Skeletal muscle tissue (tissue), 4 donors: ENCODE measurements around the gene PITPNC1. TPM values are rescaled to one million over a fixed set of nuclear protein-coding genes. Genes with fewer than 3 reads are reported as not detected.

Experiments used
- H3K27ac ChIP-seq: one replicate; pipeline ENCODE4 v1.7.0; 2013; ENCODE audit warnings: mild to moderate bottlenecking, low read depth, low read length, inconsistent platforms
- H3K27me3 ChIP-seq, 3 donors: one replicate each; pipeline ENCODE4 v1.7.0; 2013; ENCODE audit warnings: low read length in 3 of 3; ENCODE audit not compliant: control insufficient read depth in 3 of 3, insufficient read depth in 3 of 3
- H3K36me3 ChIP-seq, 3 donors: one replicate each; pipeline ENCODE4 v1.7.0; 2013; ENCODE audit warnings: low read length in 3 of 3; ENCODE audit not compliant: control insufficient read depth in 3 of 3, insufficient read depth in 3 of 3
- H3K4me1 ChIP-seq, 3 donors: one replicate each; pipeline ENCODE4 v1.7.0; 2013; ENCODE audit warnings: low read length in 3 of 3, mild to moderate bottlenecking in 3 of 3; ENCODE audit not compliant: control insufficient read depth in 3 of 3, insufficient read depth in 3 of 3
- H3K4me3 ChIP-seq, 3 donors: one replicate each; pipeline ENCODE4 v1.7.0; 2013; ENCODE audit warnings: low read length in 3 of 3
- H3K9ac ChIP-seq, 3 donors: one replicate each; pipeline ENCODE4 v1.7.0; 2013; ENCODE audit warnings: low read length in 3 of 3, mild to moderate bottlenecking in 3 of 3, moderate library complexity in 2 of 3, low read depth in 1 of 3
- H3K9me3 ChIP-seq, 3 donors: one replicate each; pipeline ENCODE4 v1.7.0; 2013; ENCODE audit warnings: low read length in 3 of 3; ENCODE audit not compliant: control insufficient read depth in 3 of 3
- total RNA-seq: library from RNA; depleted of rRNA; stranded (reverse); fragments of >200 nt; gene quantifications from one replicate; pipeline ENCODE4 v1.2.3, GENCODE V29; 2014
- donor health status: Osteomylitis.

Gene PITPNC1
- total RNA-seq, 1 donor from 2014 or later = 9.4 TPM

DNA sequence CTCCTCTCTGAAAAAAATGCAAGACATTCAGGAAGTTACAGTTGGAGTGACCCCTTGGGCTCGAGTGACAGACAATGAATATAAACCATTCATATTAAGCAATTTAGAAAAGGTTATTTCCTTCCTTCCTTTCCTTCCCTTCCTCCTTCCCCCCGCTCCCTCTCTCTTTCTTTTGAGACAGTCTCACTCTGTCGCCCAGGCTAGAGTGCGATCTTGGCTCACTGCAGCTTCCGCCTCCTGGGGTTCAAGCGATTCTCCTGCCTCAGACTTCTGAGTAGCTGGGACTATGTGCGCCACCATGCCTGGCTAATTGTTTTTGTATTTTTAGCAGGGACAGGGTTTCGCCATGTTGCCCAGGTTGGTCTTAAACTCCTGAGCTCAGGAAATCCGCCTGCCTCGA lies 23.9 kb upstream of the PITPNC1 start:
- Histone ChIP-seq H3K4me1 (peaks cover 0 to 3% (median 0%) of the 10 kb centered on the region in 3 donors), H3K36me3 (peaks cover 28 to 52% (median 49%) of the 10 kb centered on the region in 3 donors), H3K9me3 (no peaks in the 10 kb centered on the region), H3K4me3 (no peak overlapping the region), H3K9ac (no peak overlapping the region), H3K27ac (no peak overlapping the region), H3K27me3 (no peaks in the 10 kb centered on the region)

GRCh38 chr17:67353929-67354574 lies 23.0 kb upstream of the PITPNC1 start:
- Histone ChIP-seq H3K9me3 (no peaks in the 10 kb centered on the region), H3K4me1 (peaks cover 0 to 8% (median 3%) of the 10 kb centered on the region in 3 donors), H3K36me3 (peaks cover 23 to 46% (median 42%) of the 10 kb centered on the region in 3 donors), H3K9ac (no peak overlapping the region), H3K27me3 (no peaks in the 10 kb centered on the region), H3K4me3 (no peak overlapping the region), H3K27ac (no peak overlapping the region)

GRCh38 chr17:67358612-67359011 lies 18.5 kb upstream of the PITPNC1 start:
- no peak overlapping the region for H3K27ac ChIP-seq
- H3K27me3 ChIP-seq = no peaks in the 10 kb centered on the region
- peaks cover 11 to 24% (median 15%) of the 10 kb centered on the region in 3 donors for H3K36me3 ChIP-seq
- H3K9me3 ChIP-seq = no peaks in the 10 kb centered on the region
- peak overlapping the region in 1 of 3 donors; percentile 40 for H3K9ac ChIP-seq
- peaks cover 16 to 42% (median 30%) of the 10 kb centered on the region in 3 donors for H3K4me1 ChIP-seq
- H3K4me3 ChIP-seq = no peak overlapping the region

- Histone ChIP-seq H3K9ac (no peak overlapping the region), H3K27me3 (no peaks in the 10 kb centered on the region), H3K36me3 (peaks cover 2 to 19% (median 8%) of the 10 kb centered on the region in 3 donors), H3K4me1 (peaks cover 27 to 55% (median 46%) of the 10 kb centered on the region in 3 donors), H3K4me3 (peak overlapping the region in 1 of 3 donors; percentile 28), H3K27ac (no peak overlapping the region), H3K9me3 (no peaks in the 10 kb centered on the region)
Measured at GRCh38 chr17:67359960-67360791, 16.9 kb upstream of the PITPNC1 start.

DNA sequence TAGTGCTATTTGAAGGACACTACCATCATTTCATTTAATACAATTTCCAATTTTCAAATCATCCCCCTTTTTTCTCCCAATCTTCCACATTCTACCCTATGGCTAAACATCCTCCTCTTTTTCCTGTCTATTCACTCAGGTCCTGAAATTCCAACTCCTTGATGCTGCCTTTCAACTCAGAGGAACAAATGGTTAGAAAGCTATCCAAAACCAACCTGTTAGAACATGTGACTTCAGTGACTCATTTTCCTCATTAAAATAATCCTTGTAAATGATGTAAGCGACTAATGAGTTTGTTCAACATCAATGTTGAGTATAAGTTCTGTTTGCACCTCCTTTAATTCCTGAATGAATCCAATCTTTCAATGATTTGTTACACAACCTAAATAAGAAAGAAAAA lies 16.2 kb upstream of the PITPNC1 start:
- no peaks in the 10 kb centered on the region for H3K9me3 ChIP-seq
- H3K4me1 ChIP-seq = peaks cover 32 to 62% (median 48%) of the 10 kb centered on the region in 3 donors
- H3K27ac ChIP-seq = no peak overlapping the region
- H3K9ac ChIP-seq = no peak overlapping the region
- peaks cover under 1 to 16% (median 6%) of the 10 kb centered on the region in 3 donors for H3K36me3 ChIP-seq
- peak overlapping the region in 1 of 3 donors; percentile 28 for H3K4me3 ChIP-seq
- H3K27me3 ChIP-seq = no peaks in the 10 kb centered on the region

DNA sequence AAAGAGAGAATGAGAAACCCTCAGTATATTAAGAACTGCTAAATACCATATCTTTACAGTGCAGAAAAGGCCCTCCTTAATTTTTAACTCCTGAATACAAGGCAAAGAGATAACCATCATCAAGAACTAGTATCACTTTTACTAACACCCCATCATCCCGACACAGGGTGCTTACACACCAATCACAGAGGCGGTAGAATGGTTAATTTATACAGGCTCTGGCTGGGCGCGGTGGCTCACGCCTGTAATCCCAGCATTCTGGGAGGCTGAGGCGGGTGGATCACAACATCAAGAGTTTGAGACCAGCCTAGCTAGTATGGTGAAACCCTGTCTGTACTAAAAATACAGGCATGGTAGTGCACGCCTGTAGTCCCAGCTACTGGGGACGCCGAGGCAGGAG lies 14.9 kb upstream of the PITPNC1 start:
- H3K36me3 ChIP-seq = peaks cover 2 to 8% (median 3%) of the 10 kb centered on the region in 3 donors
- H3K27me3 ChIP-seq = no peaks in the 10 kb centered on the region
- H3K9me3 ChIP-seq = no peaks in the 10 kb centered on the region
- H3K4me3 ChIP-seq = no peak overlapping the region
- H3K27ac ChIP-seq = no peak overlapping the region
- H3K4me1 ChIP-seq = peaks cover 32 to 64% (median 48%) of the 10 kb centered on the region in 3 donors
- H3K9ac ChIP-seq = no peak overlapping the region

DNA sequence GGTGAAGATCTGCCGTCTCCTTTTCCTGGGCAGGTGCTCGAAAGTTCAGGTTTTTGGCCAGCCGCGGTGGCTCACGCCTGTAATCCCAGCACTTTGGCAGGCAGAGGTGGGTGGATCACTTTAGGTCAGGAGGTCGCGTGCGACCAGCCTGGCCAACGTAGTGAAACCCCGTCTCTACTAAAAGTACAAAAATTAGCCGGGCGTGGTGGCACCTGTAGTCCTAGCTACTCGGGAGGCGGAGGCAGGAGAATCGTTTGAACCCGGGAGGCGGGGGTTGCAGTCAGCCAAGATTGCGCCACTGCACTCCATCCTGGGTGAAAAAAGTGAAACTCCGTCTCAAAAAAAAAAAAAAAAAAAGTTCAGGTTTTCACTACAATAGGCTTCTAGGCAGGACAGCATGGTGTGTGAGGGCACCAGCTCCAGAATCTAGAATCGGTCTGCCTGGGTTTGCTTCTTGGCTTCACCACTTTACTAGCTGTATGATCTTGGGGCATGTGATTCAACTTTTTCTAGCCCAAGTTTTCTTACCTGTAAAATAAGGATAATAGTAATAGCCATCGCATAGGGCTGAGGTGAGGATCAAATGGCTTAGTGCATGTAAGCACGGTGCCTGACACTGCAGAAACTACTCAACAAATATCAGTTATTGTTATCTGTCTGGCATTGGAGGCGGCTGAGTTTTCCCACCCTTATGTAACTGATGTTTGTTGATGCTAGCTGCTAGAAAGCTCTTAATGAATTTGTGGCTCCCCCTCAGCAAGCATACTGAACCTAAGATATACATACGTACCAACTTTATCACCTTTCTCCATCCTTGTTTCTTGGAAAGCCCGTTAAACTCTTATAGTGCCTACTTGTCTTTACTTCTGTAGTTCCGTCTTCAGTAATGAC lies 12.0 kb upstream of the PITPNC1 start:
- peaks cover 0 to 4% (median 3%) of the 10 kb centered on the region in 3 donors for H3K36me3 ChIP-seq
- no peaks in the 10 kb centered on the region for H3K27me3 ChIP-seq
- no peaks in the 10 kb centered on the region for H3K9me3 ChIP-seq
- H3K4me3 ChIP-seq = peak overlapping the region; percentile 90 to 96 (median 94)
- H3K27ac ChIP-seq = peak overlapping the region; percentile 95
- peak overlapping the region; percentile 97 to 99 (median 99) for H3K9ac ChIP-seq
- H3K4me1 ChIP-seq = peaks cover 29 to 50% (median 40%) of the 10 kb centered on the region in 3 donors

DNA sequence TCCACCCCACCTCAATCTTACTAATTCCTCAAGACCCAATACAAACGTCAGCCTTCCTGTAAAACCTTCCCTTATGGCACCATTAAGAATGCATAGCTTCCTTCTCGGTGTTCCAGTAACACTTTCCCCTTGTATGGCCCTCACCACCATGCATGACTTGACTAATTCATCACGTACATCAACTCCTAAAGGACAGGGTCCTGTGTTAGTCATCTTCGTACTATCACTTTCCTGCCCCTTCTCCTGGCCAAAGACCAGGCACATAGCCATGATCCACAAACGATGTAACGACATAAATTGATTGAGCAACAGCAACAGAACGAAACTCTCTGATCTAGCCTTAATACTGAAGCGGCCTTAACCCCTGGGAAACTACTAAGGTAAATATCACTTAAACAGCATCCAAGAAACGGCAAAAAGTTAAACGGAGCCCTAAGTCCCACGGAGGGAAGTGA lies 11.3 kb upstream of the PITPNC1 start:
- peaks cover 24 to 43% (median 34%) of the 10 kb centered on the region in 3 donors for H3K4me1 ChIP-seq

More for the DNA sequence above, 11.3 kb upstream of the PITPNC1 start:
- H3K27me3 ChIP-seq = no peaks in the 10 kb centered on the region
- H3K4me3 ChIP-seq = peak overlapping the region; percentile 90 to 96 (median 94)
- peak overlapping the region; percentile 97 to 99 (median 99) for H3K9ac ChIP-seq
- no peaks in the 10 kb centered on the region for H3K9me3 ChIP-seq
- peaks cover 0 to 3% (median 0%) of the 10 kb centered on the region in 3 donors for H3K36me3 ChIP-seq
- peak overlapping the region; percentile 95 for H3K27ac ChIP-seq
